Measurements from ENCODE around the gene EPHA8. TPM values are rescaled to one million over a fixed set of nuclear protein-coding genes. Genes with fewer than 3 reads are reported as not detected.

EPHA8 gene
- total RNA-seq, 1 experiment from 2014 or later: 3.8 TPM

- CTCF ChIA-PET: interaction anchor here (0.5 to 3.0 kb wide), 3 partner anchors 11 to 88 kb away, joined by 3 to 13 read pairs (median 4); no protein-coding TSS in a partner anchor
- Mint-ChIP-seq H3K4me3 (no peak overlapping the region), H3K36me3 (no peaks in the 10 kb centered on the region), H3K4me1 (peaks cover 40% of the 10 kb centered on the region), H3K27me3 (ENCODE audit: low read depth) (peaks cover 10% of the 10 kb centered on the region; the same call in 1 of the 2 replicates), H3K9me3 (no peaks in the 10 kb centered on the region), H3K27ac (no peak overlapping the region)
- DNase-seq (ENCODE audit: low spot score) (no peak), ATAC-seq (no peak)
- TF ChIP-seq ZNF138 (CRISPR knock-in tag; conservative IDR thresholded peaks at IDR 0.05): no peak
- TF ChIP-seq ATF1 (CRISPR knock-in tag; IDR thresholded peaks at IDR 0.05): no peak
- no peak for TF ChIP-seq GRHL2 (CRISPR knock-in tag; IDR thresholded peaks at IDR 0.05; ENCODE audit: insufficient replicate concordance, severe bottlenecking)
- no peak for TF ChIP-seq JUN (CRISPR knock-in tag; IDR thresholded peaks at IDR 0.05)
- TF ChIP-seq ELF4 (CRISPR knock-in tag; IDR thresholded peaks at IDR 0.05; ENCODE audit: low read depth): no peak
- no peak for TF ChIP-seq E2F5 (CRISPR knock-in tag; IDR thresholded peaks at IDR 0.05)
- TF ChIP-seq NR2C2 (CRISPR knock-in tag; IDR thresholded peaks at IDR 0.05): no peak
- TF ChIP-seq NFYB (CRISPR knock-in tag; conservative IDR thresholded peaks at IDR 0.05; ENCODE audit: low read depth): no peak
- no peak for TF ChIP-seq ZNF671 (CRISPR knock-in tag; IDR thresholded peaks at IDR 0.05)
- TF ChIP-seq AR (CRISPR knock-in tag; IDR thresholded peaks at IDR 0.05): no peak
- TF ChIP-seq TEAD4 (CRISPR knock-in tag; IDR thresholded peaks at IDR 0.05): no peak
- TF ChIP-seq TP53 (CRISPR knock-in tag; IDR thresholded peaks at IDR 0.05): no peak
- TF ChIP-seq FOXP1 (CRISPR knock-in tag; IDR thresholded peaks at IDR 0.05; ENCODE audit: borderline replicate concordance): no peak
- no peak for TF ChIP-seq NR3C1 (CRISPR knock-in tag; conservative IDR thresholded peaks at IDR 0.05; ENCODE audit: low read depth)
- TF ChIP-seq CREM (CRISPR knock-in tag; IDR thresholded peaks at IDR 0.05): no peak
- no peak for TF ChIP-seq GABPB1 (CRISPR knock-in tag; IDR thresholded peaks at IDR 0.05)
- no peak for TF ChIP-seq ESRRA (CRISPR knock-in tag; IDR thresholded peaks at IDR 0.05; ENCODE audit: borderline replicate concordance)
- TF ChIP-seq ZNF423 (CRISPR knock-in tag; IDR thresholded peaks at IDR 0.05): no peak
- no peak for TF ChIP-seq CBFB (CRISPR knock-in tag; IDR thresholded peaks at IDR 0.05; ENCODE audit: low read depth)
- TF ChIP-seq E2F1 (CRISPR knock-in tag; IDR thresholded peaks at IDR 0.05): no peak
- POLR2A ChIA-PET: no interaction called here
These were observed 9.2 kb upstream of the EPHA8 start for GRCh38 chr1:22553991-22554522.

- ATAC-seq (no peak), DNase-seq (ENCODE audit: low spot score) (no peak)
- H3K9me3 Mint-ChIP-seq: no peaks in the 10 kb centered on the region
- CTCF ChIA-PET: interaction anchor here (1.1 to 3.0 kb wide), 5 partner anchors 12 to 149 kb away, joined by 3 to 13 read pairs (median 4); no protein-coding TSS in a partner anchor
- TF ChIP-seq SMAD4 (CRISPR knock-in tag; IDR thresholded peaks at IDR 0.05) (no peak), PRDM15 (CRISPR knock-in tag; IDR thresholded peaks at IDR 0.05) (no peak), ATF1 (CRISPR knock-in tag; IDR thresholded peaks at IDR 0.05) (no peak), EMX1 (CRISPR knock-in tag; IDR thresholded peaks at IDR 0.05) (no peak), SP1 (CRISPR knock-in tag; conservative IDR thresholded peaks at IDR 0.05) (no peak), CTCF (IDR thresholded peaks at IDR 0.05) (no peak), NR1H2 (CRISPR knock-in tag; IDR thresholded peaks at IDR 0.05) (no peak), ZNF121 (CRISPR knock-in tag; IDR thresholded peaks at IDR 0.05) (no peak), MXD4 (CRISPR knock-in tag; IDR thresholded peaks at IDR 0.05; ENCODE audit: borderline replicate concordance) (no peak), ZNF232 (CRISPR knock-in tag; IDR thresholded peaks at IDR 0.05) (no peak)
- no peaks in the 10 kb centered on the region for H3K36me3 Mint-ChIP-seq
- POLR2A ChIA-PET: interaction anchor here (1.1 to 1.4 kb wide), 3 partner anchors 18 to 84 kb away, joined by 3 to 4 read pairs (median 3); no protein-coding TSS in a partner anchor
- H3K4me1 Mint-ChIP-seq: peaks cover 40% of the 10 kb centered on the region
- peak overlapping the region; percentile 54; the same call in 1 of the 2 replicates for H3K4me3 Mint-ChIP-seq
- no peak overlapping the region for H3K27ac Mint-ChIP-seq
- peaks cover 15% of the 10 kb centered on the region; the same call in 1 of the 2 replicates for H3K27me3 Mint-ChIP-seq (ENCODE audit: low read depth)
These were observed 8.0 kb upstream of the EPHA8 start for GRCh38 chr1:22555371-22555656.
